ENCODE measurements around the gene CDH11. TPM values are rescaled to one million over a fixed set of nuclear protein-coding genes. Genes with fewer than 3 reads are reported as not detected.

The CDH11 gene
- total RNA-seq = 100 to 1,000 TPM; 214 to 721 (median 462) TPM
- 10 to 100 TPM in 1 of 3 donors, 1 to 10 TPM in 2; 4.3 to 10.6 (median 4.5) TPM for polyA plus RNA-seq
- long read RNA-seq, donor 1, full-length matches to known transcripts = 11 of 21 reads
- long read RNA-seq, donor 1, partial matches to known transcripts = 10 of 21 reads
- long read RNA-seq, donor 1, other reads (novel, unspliced or antisense) = 0 of 21 reads
- long read RNA-seq, donor 2, full-length matches to known transcripts = 16 of 16 reads
- long read RNA-seq, donor 2, partial matches to known transcripts = 0 of 16 reads
- long read RNA-seq, donor 2, other reads (novel, unspliced or antisense) = 0 of 16 reads

GRCh38 chr16:65121870-65122723, at the start of gene CDH11:
CDH11 (minus strand) TSS chr16:65122063; CDS start chr16:65004869, 117,194 bp downstream.
- H3K27ac ChIP-seq = peak within 1 kb of the TSS; percentile 82 to 97 (median 90)
- H3K4me3 ChIP-seq = peak within 1 kb of the TSS; percentile 38 to 74 (median 49)
- peak; percentile 85 for DNase-seq

GRCh38 chr16:65154321-65154720, 32.5 kb upstream of the CDH11 start:
- Histone ChIP-seq H3K27ac (no peak overlapping the region), H3K27me3 (replicated peaks in 1 of 7) (no peaks in the 10 kb centered on the region), H3K36me3 (no peaks in the 10 kb centered on the region), H3K4me3 (no peak overlapping the region), H3K9me3 (no peaks in the 10 kb centered on the region), H3K4me1 (no peaks in the 10 kb centered on the region)
- no peak for TF ChIP-seq POLR2A (IDR thresholded peaks at IDR 0.05)
- TF ChIP-seq CTCF (IDR thresholded peaks at IDR 0.05 in 8 of 11, conservative IDR thresholded peaks at IDR 0.05 in 3 of 11) = no peak
- no peak for TF ChIP-seq POLR2AphosphoS5 (IDR thresholded peaks at IDR 0.05)
- intact Hi-C loops (cut with DNase I; ENCODE audit: low total_unique reads) = no loop called here
- DNase-seq = no peak
- 32 to 43% (median 39%) methylated on average over 3 of the region's 3 CpGs for WGBS, 5 donors

More at GRCh38 chr16:65121870-65122723, at the start of gene CDH11:
- Histone ChIP-seq H3K36me3 (no peaks in the 10 kb centered on the region), H3K4me1 (peaks cover 0 to 43% (median 15%) of the 10 kb centered on the region in 6 donors), H3K27me3 (replicated peaks in 1 of 7) (peaks cover 0 to 62% (median 36%) of the 10 kb centered on the region in 7 donors), H3K9me3 (no peaks in the 10 kb centered on the region)
- TF ChIP-seq POLR2AphosphoS5 (IDR thresholded peaks at IDR 0.05) = peak; percentile 84 to 94 (median 92)
- peak in 1 of 3 donors; percentile 47 for TF ChIP-seq POLR2A (IDR thresholded peaks at IDR 0.05)
- peak in 4 of 11 experiments; percentile 24 to 50 (median 44) for TF ChIP-seq CTCF (IDR thresholded peaks at IDR 0.05 in 8 of 11, conservative IDR thresholded peaks at IDR 0.05 in 3 of 11)
- intact Hi-C loops (cut with DNase I; ENCODE audit: low total_unique reads) = loop anchor here (10.0 kb wide), 1 partner anchor 183 kb away; no protein-coding TSS in a partner anchor
- 3 to 7% (median 4%) methylated on average over 36 to 69 of the region's 69 CpGs for WGBS, 5 donors

GRCh38 chr16:65153365-65154105, 31.7 kb upstream of the CDH11 start:
- DNase-seq = no peak
- Histone ChIP-seq H3K4me1 (no peaks in the 10 kb centered on the region), H3K27me3 (replicated peaks in 1 of 7) (no peaks in the 10 kb centered on the region), H3K36me3 (no peaks in the 10 kb centered on the region), H3K4me3 (no peak overlapping the region), H3K9me3 (no peaks in the 10 kb centered on the region), H3K27ac (no peak overlapping the region)
- 70 to 82% (median 80%) methylated on average over 1 of the region's 1 CpG for WGBS, 5 donors
- intact Hi-C loops (cut with DNase I; ENCODE audit: low total_unique reads) = no loop called here
- TF ChIP-seq POLR2A (IDR thresholded peaks at IDR 0.05) = no peak
- no peak for TF ChIP-seq CTCF (IDR thresholded peaks at IDR 0.05 in 8 of 11, conservative IDR thresholded peaks at IDR 0.05 in 3 of 11)
- no peak for TF ChIP-seq POLR2AphosphoS5 (IDR thresholded peaks at IDR 0.05)

All from spleen (tissue), 13 donors.